GM12878 (cell line): ENCODE results near the gene GBX1. TPM values are rescaled to one million over a fixed set of nuclear protein-coding genes. Genes with fewer than 3 reads are reported as not detected.

Source experiments
- ATAC-seq: fragments of 200-7000 bp; cut with Tn5 transposase; 3 replicates; pipeline ENCODE4 v1.9.1; 2020; ENCODE audit warnings: mild to moderate bottlenecking, moderate library complexity
- BruUV-seq: library from RNA; stranded (reverse); fragments of 400-500 nt; replicated peaks from 2 replicates; lab custom pipeline; 2021; lab: Mats Ljungman, UMichigan
- CTCF ChIA-PET: fragments of 300-600 bp; sonication (Branson Sonifier 250); formaldehyde crosslinking; extraction: SDS; loops from one replicate; lab custom pipeline; 2021; ENCODE audit warnings: inconsistent platforms; lab: Yijun Ruan, JAX
- POLR2A ChIA-PET: fragments of 350-600 bp; formaldehyde crosslinking; extraction: SDS; loops from one replicate; lab custom pipeline; 2021; ENCODE audit warnings: inconsistent platforms; lab: Charles Lee
- RAD21 ChIA-PET: fragments of 300-600 bp; sonication (Branson Sonifier 250); formaldehyde crosslinking; loops from one replicate; lab custom pipeline; 2023; ENCODE audit warnings: antibody characterized with exemption; ENCODE audit not compliant: unreplicated experiment; lab: Charles Lee
- SMC1A ChIA-PET: fragments of 300-600 bp; sonication (Branson Sonifier 250); formaldehyde crosslinking; loops from one replicate; lab custom pipeline; 2023; ENCODE audit not compliant: unreplicated experiment, uncharacterized antibody; lab: Charles Lee
- DNase-seq: peaks from one replicate; pipeline ENCODE4 v3.0.0-alpha.2; 2011; ENCODE audit warnings: low read depth, low spot score
- FAIRE-seq: peaks from 3 replicates; lab custom pipeline; 2011; peaks lifted over from hg19 to GRCh38; lab: Jason Lieb, UNC
- H2AFZ ChIP-seq: 2 replicates; pipeline ENCODE4 v1.6.0; 2011; ENCODE audit warnings: low read depth, low read length, control low read depth; ENCODE audit not compliant: control insufficient read depth
- H3K27ac ChIP-seq: 2 replicates; pipeline ENCODE4 v1.5.1; 2011; ENCODE audit warnings: control low read depth; ENCODE audit not compliant: control insufficient read depth, insufficient read depth
- H3K27me3 ChIP-seq, 2 experiments: replicated peaks in 1 of 2; 2 replicates each; pipeline versions ENCODE4 v1.6.0 to v1.6.1; 2011; ENCODE audit warnings: low read length in 1 of 2; ENCODE audit not compliant: control insufficient read depth in 2 of 2, insufficient read depth in 2 of 2
- H3K36me3 ChIP-seq, 2 experiments: 2 replicates each; pipeline ENCODE4 v1.5.1; 2011; ENCODE audit warnings: low read length in 1 of 2; ENCODE audit not compliant: control insufficient read depth in 2 of 2, insufficient read depth in 2 of 2
- H3K4me1 ChIP-seq: 2 replicates; pipeline ENCODE4 v1.6.1; 2011; ENCODE audit warnings: mild to moderate bottlenecking, low read length, moderate library complexity, mixed read lengths; ENCODE audit not compliant: control insufficient read depth, insufficient read depth
- H3K4me2 ChIP-seq: 2 replicates; pipeline ENCODE4 v1.6.0; 2011; ENCODE audit warnings: control low read depth; ENCODE audit not compliant: control insufficient read depth, insufficient read depth
- H3K4me3 ChIP-seq: fragments of 200-600 bp; sonication (generic); 2 replicates; pipeline ENCODE4 v1.5.1; 2016
- H3K79me2 ChIP-seq: 2 replicates; pipeline ENCODE4 v1.6.0; 2011; ENCODE audit warnings: low read length; ENCODE audit not compliant: control insufficient read depth, insufficient read depth
- H3K9ac ChIP-seq: 2 replicates; pipeline ENCODE4 v1.8.0; 2011; ENCODE audit warnings: low read length, control low read depth, mixed read lengths; ENCODE audit not compliant: control insufficient read depth, insufficient read depth
- H3K9me3 ChIP-seq: replicated peaks from 3 replicates; pipeline ENCODE4 v1.5.1; 2011; ENCODE audit warnings: mild to moderate bottlenecking, low read length; ENCODE audit not compliant: control insufficient read depth, insufficient read depth
- H4K20me1 ChIP-seq: 2 replicates; pipeline ENCODE4 v1.6.0; 2011; ENCODE audit not compliant: control insufficient read depth, insufficient read depth
- BACH1 ChIP-seq: fragments of 450-650 bp; IDR thresholded peaks from 2 replicates; pipeline ENCODE4 v1.6.1; 2017; ENCODE audit warnings: mild to moderate bottlenecking, borderline replicate concordance
- CHD4 ChIP-seq: fragments of 200-600 bp; sonication (generic); IDR thresholded peaks from 2 replicates; pipeline ENCODE4 v1.6.1; 2016; ENCODE audit warnings: mild to moderate bottlenecking
- CREB1 ChIP-seq: IDR thresholded peaks from 2 replicates; pipeline ENCODE4 v1.6.1; 2012; ENCODE audit warnings: low read depth, mild to moderate bottlenecking, inconsistent platforms
- CREM ChIP-seq: IDR thresholded peaks from 2 replicates; pipeline ENCODE4 v1.6.1; 2014; ENCODE audit warnings: antibody characterized with exemption, low read depth
- DPF2 ChIP-seq: fragments of 450-650 bp; IDR thresholded peaks from 2 replicates; pipeline ENCODE4 v1.6.1; 2017; ENCODE audit warnings: mild to moderate bottlenecking
- EP300 ChIP-seq, 2 experiments: fragments of 150-350 bp in 1 of 2; IDR thresholded peaks; 2 replicates each; pipeline ENCODE4 v1.6.1; 2011 to 2012; ENCODE audit warnings: low read depth in 2 of 2, low read length in 2 of 2, borderline replicate concordance in 1 of 2, improper control_type of control experiment in 1 of 2, inconsistent platforms in 1 of 2; ENCODE audit not compliant: control insufficient read depth in 1 of 2
- ESRRA ChIP-seq: IDR thresholded peaks from 2 replicates; pipeline ENCODE4 v1.6.1; 2012; ENCODE audit warnings: mild to moderate bottlenecking, low read length, improper control_type of control experiment
- EZH2 ChIP-seq: IDR thresholded peaks from 2 replicates; pipeline ENCODE4 v1.6.1; 2012; ENCODE audit warnings: low read depth, mild to moderate bottlenecking, control low read depth, inconsistent platforms, low read length, borderline replicate concordance; ENCODE audit not compliant: control insufficient read depth
- POU2F2 ChIP-seq: IDR thresholded peaks from 3 replicates; pipeline ENCODE4 v1.6.1; 2011; ENCODE audit warnings: low read depth, mild to moderate bottlenecking, low read length, borderline replicate concordance
- RB1 ChIP-seq: fragments of 450-650 bp; formaldehyde crosslinking; IDR thresholded peaks from 2 replicates; pipeline ENCODE4 v1.6.1; 2017; ENCODE audit warnings: mild to moderate bottlenecking, borderline replicate concordance
- RELA ChIP-seq: fragments of 450-650 bp; IDR thresholded peaks from 2 replicates; pipeline ENCODE4 v1.8.0; 2014; ENCODE audit warnings: borderline replicate concordance; ENCODE audit not compliant: partially characterized antibody
- SIX5 ChIP-seq: IDR thresholded peaks from 2 replicates; pipeline ENCODE4 v1.6.1; 2011; ENCODE audit warnings: mild to moderate bottlenecking, low read depth, low read length, moderate library complexity; ENCODE audit not compliant: severe bottlenecking
- SMC3 ChIP-seq: IDR thresholded peaks from 2 replicates; pipeline ENCODE4 v1.6.1; 2011; ENCODE audit warnings: low read length, improper control_type of control experiment, borderline replicate concordance
- SREBF2 ChIP-seq: IDR thresholded peaks from 2 replicates; pipeline ENCODE4 v1.6.1; 2012; ENCODE audit warnings: mild to moderate bottlenecking, low read length
- TCF12 ChIP-seq: IDR thresholded peaks from 2 replicates; pipeline ENCODE4 v1.6.1; 2011; ENCODE audit warnings: low read depth, mild to moderate bottlenecking, low read length
- ZNF274 ChIP-seq: IDR thresholded peaks from one replicate; pipeline ENCODE4 v1.8.0; 2011; ENCODE audit not compliant: insufficient read length, insufficient read depth
- ZNF384 ChIP-seq: IDR thresholded peaks from 2 replicates; pipeline ENCODE4 v1.6.1; 2012; ENCODE audit warnings: low read depth, mild to moderate bottlenecking, low read length, improper control_type of control experiment, borderline replicate concordance
- WGBS: methylation state at CpG from one replicate; pipeline ENCODE4 v1.1.6; 2016; ENCODE audit warnings: low lambda C conversion rate; ENCODE audit not compliant: insufficient replicate concordance, insufficient coverage; ENCODE audit errors: missing lambda C conversion rate; 5-methylcytosine and 5-hydroxymethylcytosine counted together
- in situ Hi-C: fragments of 300-500 bp; cut with MboI; formaldehyde crosslinking; loops from 9 replicates; pipeline ENCODE4 v1.14.3; 2018; ENCODE audit warnings: mixed read lengths
- intact Hi-C: fragments of 100-400 bp; cut with micrococcal nuclease; formaldehyde crosslinking; loops from one replicate; pipeline ENCODE4 v1.14.2; 2022; ENCODE audit not compliant: unreplicated experiment
- polyA plus RNA-seq, 11 experiments: library from polyadenylated mRNA; depleted of rRNA in 4 of 11; unstranded in 6 of 11; stranded (reverse) in 5 of 11; fragments of >200 nt; fragmentation: Nextera tagmentation in 4 of 11; fragmentation: Illumina TruSeq in 1 of 11; extraction: Ambion mirVana in 4 of 11; extraction: Trizol in 1 of 11; gene quantifications; 1 replicate in 1 of 11; 2 replicates in 10 of 11; pipeline versions ENCODE4 v1.2.1 to v1.2.3, GENCODE V29; 2011 to 2016; ENCODE audit warnings: inconsistent platforms in 2 of 11, missing spikeins in 2 of 11, low read depth in 1 of 11
- total RNA-seq, 4 experiments: library from RNA; depleted of rRNA in 3 of 4; stranded (reverse); fragments of >200 nt in 3 of 4; fragmentation: Illumina TruSeq in 1 of 4; extraction: Trizol in 1 of 4; gene quantifications; 2 replicates each; pipeline versions ENCODE4 v1.2.1 to v1.2.3, GENCODE V29; 2013 to 2021
- TF ChIP-seq, protein P1 (sequence below), 3 experiments: IDR thresholded peaks in 2 of 3; conservative IDR thresholded peaks in 1 of 3; 2 replicates each; pipeline ENCODE4 v1.5.1; 2011; ENCODE audit warnings: low read depth in 3 of 3, low read length in 3 of 3, mild to moderate bottlenecking in 3 of 3, control low read depth in 2 of 3, moderate library complexity in 2 of 3, inconsistent platforms in 1 of 3, mixed read lengths in 1 of 3; ENCODE audit not compliant: control insufficient read depth in 2 of 3, insufficient read depth in 1 of 3; ENCODE audit errors: extremely low read depth in 1 of 3
- TF ChIP-seq, protein P2 (sequence below): IDR thresholded peaks from 2 replicates; pipeline ENCODE4 v1.6.1; 2012; ENCODE audit warnings: low read depth, low read length, improper control_type of control experiment
- TF ChIP-seq, protein P3 (sequence below): fragments of 150-350 bp; IDR thresholded peaks from 2 replicates; pipeline ENCODE4 v1.6.1; 2014; ENCODE audit warnings: mild to moderate bottlenecking, low read depth, low read length

Gene GBX1
- total and polyA plus RNA-seq, 10 of the 15 experiments (the other 5 are each of a cell fraction or from before 2014, with no cell fraction given), result not detected

DNA sequence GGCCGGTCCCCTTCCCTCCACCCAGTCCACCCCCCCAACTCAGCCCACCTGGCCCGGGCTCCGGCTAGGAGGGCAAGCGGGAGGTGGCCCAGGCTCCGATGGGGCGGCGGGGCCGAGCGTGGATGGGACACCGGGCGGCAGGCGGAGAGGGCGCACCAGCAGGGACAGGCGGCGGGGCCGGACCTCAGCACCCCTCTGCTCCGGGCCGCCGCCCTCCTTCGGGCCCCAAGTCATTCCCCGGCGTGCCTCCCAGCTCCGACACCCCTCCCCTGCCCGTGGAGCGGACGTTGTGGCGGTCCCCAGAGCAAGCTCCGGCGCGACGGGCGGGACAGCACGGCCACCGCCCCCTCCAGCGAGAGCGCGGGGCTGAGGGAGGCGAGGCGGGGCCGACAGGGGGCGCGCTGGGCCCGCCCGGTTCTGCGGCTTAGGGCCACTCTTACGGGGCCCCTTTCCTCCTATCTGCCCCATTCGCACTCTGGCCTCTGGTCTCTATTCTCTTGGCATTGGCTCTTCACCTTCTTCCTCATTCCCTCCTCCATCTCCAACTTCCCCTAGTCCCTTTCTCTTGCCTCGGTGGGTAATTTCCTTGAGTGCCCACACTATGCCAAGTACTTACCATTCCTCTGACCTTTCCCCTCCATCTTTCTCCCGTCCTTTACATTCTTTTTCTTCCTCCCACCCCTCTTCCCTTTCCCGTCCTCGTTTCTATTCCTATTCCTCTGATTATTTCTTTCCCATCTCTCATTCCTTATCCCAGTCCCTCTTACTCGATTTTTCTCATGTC, 701 bp upstream of the GBX1 start:
- intact Hi-C loops, result no loop called here
- no peaks in the 10 kb centered on the region for H3K4me1 ChIP-seq
- no peak for FAIRE-seq
- in situ Hi-C loops, result no loop called here
- peak; percentile 88 for ATAC-seq
- WGBS, result 29% methylated on average over 45 of the region's 52 CpGs
- H2AFZ ChIP-seq, result peak overlapping the region; percentile 13; the same call in 1 of the 2 replicates
- CTCF ChIA-PET, result interaction anchor here (0.7 kb wide), 1 partner anchor 44 kb away, joined by 4 read pairs; no protein-coding TSS in a partner anchor
- H3K27me3 ChIP-seq, result peaks cover 14 to 23% of the 10 kb centered on the region in 2 experiments
- DNase-seq, result no peak
- BruUV-seq, result no TSS peak
- no peaks in the 10 kb centered on the region for H3K9me3 ChIP-seq
- POLR2A ChIA-PET, result no interaction called here
- H3K36me3 ChIP-seq, result no peaks in the 10 kb centered on the region
- RAD21 ChIA-PET, result no interaction called here
- no peaks in the 10 kb centered on the region for H4K20me1 ChIP-seq
- SMC1A ChIA-PET, result no interaction called here
- no peak overlapping the region for H3K27ac ChIP-seq
- H3K9ac ChIP-seq, result no peak overlapping the region
- H3K4me3 ChIP-seq, result no peak overlapping the region
- peak overlapping the region; percentile 47 for H3K4me2 ChIP-seq
- H3K79me2 ChIP-seq, result no peaks in the 10 kb centered on the region
- peak; percentile 11; the same call in 1 of the 2 replicates for TF ChIP-seq SMC3
- no peak for TF ChIP-seq SIX5
- no peak for TF ChIP-seq TCF12
- TF ChIP-seq CREM, result no peak
- no peak for TF ChIP-seq POU2F2
- TF ChIP-seq ZNF384, result no peak
- TF ChIP-seq EP300 (IDR thresholded peaks at IDR 0.05; ENCODE audit: borderline replicate concordance in 1 of 2, control insufficient read depth in 1 of 2, low read depth in 2 of 2, low read length in 2 of 2), result no peak
- no peak for TF ChIP-seq BACH1
- TF ChIP-seq, protein P1, sequence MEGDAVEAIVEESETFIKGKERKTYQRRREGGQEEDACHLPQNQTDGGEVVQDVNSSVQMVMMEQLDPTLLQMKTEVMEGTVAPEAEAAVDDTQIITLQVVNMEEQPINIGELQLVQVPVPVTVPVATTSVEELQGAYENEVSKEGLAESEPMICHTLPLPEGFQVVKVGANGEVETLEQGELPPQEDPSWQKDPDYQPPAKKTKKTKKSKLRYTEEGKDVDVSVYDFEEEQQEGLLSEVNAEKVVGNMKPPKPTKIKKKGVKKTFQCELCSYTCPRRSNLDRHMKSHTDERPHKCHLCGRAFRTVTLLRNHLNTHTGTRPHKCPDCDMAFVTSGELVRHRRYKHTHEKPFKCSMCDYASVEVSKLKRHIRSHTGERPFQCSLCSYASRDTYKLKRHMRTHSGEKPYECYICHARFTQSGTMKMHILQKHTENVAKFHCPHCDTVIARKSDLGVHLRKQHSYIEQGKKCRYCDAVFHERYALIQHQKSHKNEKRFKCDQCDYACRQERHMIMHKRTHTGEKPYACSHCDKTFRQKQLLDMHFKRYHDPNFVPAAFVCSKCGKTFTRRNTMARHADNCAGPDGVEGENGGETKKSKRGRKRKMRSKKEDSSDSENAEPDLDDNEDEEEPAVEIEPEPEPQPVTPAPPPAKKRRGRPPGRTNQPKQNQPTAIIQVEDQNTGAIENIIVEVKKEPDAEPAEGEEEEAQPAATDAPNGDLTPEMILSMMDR (IDR thresholded peaks at IDR 0.05 in 2 of 3, conservative IDR thresholded peaks at IDR 0.05 in 1 of 3; ENCODE audit: control insufficient read depth in 2 of 3, extremely low read depth in 1 of 3, insufficient read depth in 1 of 3, low read depth in 3 of 3, low read length in 3 of 3), result peak; percentile 45 to 61 (median 60)
- TF ChIP-seq, protein P2, sequence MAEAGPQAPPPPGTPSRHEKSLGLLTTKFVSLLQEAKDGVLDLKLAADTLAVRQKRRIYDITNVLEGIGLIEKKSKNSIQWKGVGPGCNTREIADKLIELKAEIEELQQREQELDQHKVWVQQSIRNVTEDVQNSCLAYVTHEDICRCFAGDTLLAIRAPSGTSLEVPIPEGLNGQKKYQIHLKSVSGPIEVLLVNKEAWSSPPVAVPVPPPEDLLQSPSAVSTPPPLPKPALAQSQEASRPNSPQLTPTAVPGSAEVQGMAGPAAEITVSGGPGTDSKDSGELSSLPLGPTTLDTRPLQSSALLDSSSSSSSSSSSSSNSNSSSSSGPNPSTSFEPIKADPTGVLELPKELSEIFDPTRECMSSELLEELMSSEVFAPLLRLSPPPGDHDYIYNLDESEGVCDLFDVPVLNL, result no peak
- no peak for TF ChIP-seq RELA
- TF ChIP-seq ESRRA, result no peak
- no peak for TF ChIP-seq CREB1
- TF ChIP-seq DPF2, result 0 out of 2 replicates have a peak, but pooled peaks have one; percentile 12
- TF ChIP-seq RB1, result no peak
- TF ChIP-seq, protein P3, sequence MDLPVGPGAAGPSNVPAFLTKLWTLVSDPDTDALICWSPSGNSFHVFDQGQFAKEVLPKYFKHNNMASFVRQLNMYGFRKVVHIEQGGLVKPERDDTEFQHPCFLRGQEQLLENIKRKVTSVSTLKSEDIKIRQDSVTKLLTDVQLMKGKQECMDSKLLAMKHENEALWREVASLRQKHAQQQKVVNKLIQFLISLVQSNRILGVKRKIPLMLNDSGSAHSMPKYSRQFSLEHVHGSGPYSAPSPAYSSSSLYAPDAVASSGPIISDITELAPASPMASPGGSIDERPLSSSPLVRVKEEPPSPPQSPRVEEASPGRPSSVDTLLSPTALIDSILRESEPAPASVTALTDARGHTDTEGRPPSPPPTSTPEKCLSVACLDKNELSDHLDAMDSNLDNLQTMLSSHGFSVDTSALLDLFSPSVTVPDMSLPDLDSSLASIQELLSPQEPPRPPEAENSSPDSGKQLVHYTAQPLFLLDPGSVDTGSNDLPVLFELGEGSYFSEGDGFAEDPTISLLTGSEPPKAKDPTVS, result no peak
- TF ChIP-seq CHD4, result no peak
- 0 out of 2 replicates have a peak, but pooled peaks have one; percentile 43 for TF ChIP-seq EZH2
- no peak for TF ChIP-seq SREBF2
- no peak for TF ChIP-seq ZNF274
